H1 (cell line): ENCODE measurements around the gene TMEM44. TPM values are rescaled to one million over a fixed set of nuclear protein-coding genes. Genes with fewer than 3 reads are reported as not detected.

ENCODE experiments used
- POU5F1 ChIP-seq: IDR thresholded peaks from 2 replicates; pipeline ENCODE4 v1.6.1; 2011; ENCODE audit warnings: low read depth, mild to moderate bottlenecking, low read length, moderate library complexity
- SIN3A ChIP-seq, 2 experiments: IDR thresholded peaks in 1 of 2; conservative IDR thresholded peaks in 1 of 2; 2 replicates each; pipeline ENCODE4 v1.6.1; 2011 to 2012; ENCODE audit warnings: low read length in 2 of 2, improper control_type of control experiment in 1 of 2, low read depth in 1 of 2, mild to moderate bottlenecking in 1 of 2
- polyA plus RNA-seq, 7 experiments: library from polyadenylated mRNA; depleted of rRNA in 3 of 7; stranded (reverse) in 5 of 7; unstranded in 2 of 7; fragments of >200 nt in 5 of 7; fragments of 200-250 nt in 2 of 7; gene quantifications; 1 replicate in 5 of 7; 2 replicates in 1 of 7; 4 replicates in 1 of 7; pipeline versions ENCODE4 v1.2.1 to v1.2.3, GENCODE V29; 2011 to 2013; ENCODE audit warnings: missing spikeins in 2 of 7, mixed read lengths in 2 of 7
- total RNA-seq: library from RNA; stranded (reverse); fragmentation: NEBNext Ultra II Directional; extraction: Animal tissue kit (Norgen Biotek cat#: 25700); gene quantifications from 2 replicates; pipeline ENCODE4 v1.2.1, GENCODE V29; 2021

The TMEM44 gene
- total and polyA plus RNA-seq, 2 of the 8 experiments (the other 6 are each of a cell fraction or from before 2014, with no cell fraction given) = 14.0 to 16.7 TPM

DNA sequence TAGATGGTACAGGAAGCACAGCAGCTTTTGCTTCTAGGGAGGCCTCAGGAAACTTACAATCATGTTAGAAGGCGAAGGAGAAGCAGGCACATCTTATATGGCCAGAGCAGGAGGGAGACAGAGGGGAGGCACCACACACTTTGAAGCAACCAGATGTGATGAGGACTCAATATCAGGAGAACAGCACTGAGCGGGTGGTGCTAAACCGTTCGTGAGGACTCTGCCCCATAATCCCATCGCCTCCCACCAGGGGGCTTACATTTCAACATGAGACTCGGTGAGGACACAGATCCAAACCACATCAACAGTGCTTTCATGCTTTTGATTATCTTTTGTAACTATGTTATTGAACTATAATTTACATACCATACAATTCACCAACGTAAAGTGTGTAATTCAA is 7.6 kb upstream of the TMEM44 start (continued):
- TF ChIP-seq POU5F1 (no peak), SIN3A (conservative IDR thresholded peaks at IDR 0.05 in 1 of 2, IDR thresholded peaks at IDR 0.05 in 1 of 2; ENCODE audit: low read depth in 1 of 2, low read length in 2 of 2) (no peak)
